Measurements from ENCODE around the gene KRTAP21-3. TPM values are rescaled to one million over a fixed set of nuclear protein-coding genes. Genes with fewer than 3 reads are reported as not detected.

The KRTAP21-3 gene
- total RNA-seq, 2 donors from 2014 or later = not detected

DNA sequence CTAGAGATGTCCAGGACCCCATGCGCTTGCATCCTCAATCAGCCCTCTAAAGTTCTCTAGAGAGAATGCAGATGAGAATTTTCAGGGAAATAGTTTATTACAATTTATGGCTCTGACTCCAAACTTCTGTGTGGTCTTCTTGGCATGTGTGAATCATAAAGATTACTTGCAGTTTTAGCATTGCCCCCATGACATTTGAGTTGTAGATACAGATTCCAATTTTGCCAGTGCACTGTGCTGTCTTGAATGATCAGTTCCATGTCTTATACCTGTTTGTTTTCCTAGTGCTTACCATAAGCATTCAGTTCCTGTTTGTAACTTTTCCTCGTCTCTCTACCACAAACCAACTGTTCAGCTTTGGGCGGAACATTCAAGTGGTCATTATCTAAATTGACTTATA is 4.8 kb downstream of the KRTAP21-3 start:
- H3K27ac ChIP-seq = no peak overlapping the region
- no peaks in the 10 kb centered on the region for H3K36me3 ChIP-seq
- no peaks in the 10 kb centered on the region for H3K9me3 ChIP-seq
- no peak for DNase-seq
- H3K4me3 ChIP-seq = no peak overlapping the region
- H3K9ac ChIP-seq (ENCODE audit: low read depth in 2 of 2, low read length in 2 of 2) = no peak overlapping the region
- no peaks in the 10 kb centered on the region for H3K4me1 ChIP-seq
- intact Hi-C loops (cut with DNase I) = no loop called here
- no peaks in the 10 kb centered on the region for H3K27me3 ChIP-seq
- TF ChIP-seq, protein P1, sequence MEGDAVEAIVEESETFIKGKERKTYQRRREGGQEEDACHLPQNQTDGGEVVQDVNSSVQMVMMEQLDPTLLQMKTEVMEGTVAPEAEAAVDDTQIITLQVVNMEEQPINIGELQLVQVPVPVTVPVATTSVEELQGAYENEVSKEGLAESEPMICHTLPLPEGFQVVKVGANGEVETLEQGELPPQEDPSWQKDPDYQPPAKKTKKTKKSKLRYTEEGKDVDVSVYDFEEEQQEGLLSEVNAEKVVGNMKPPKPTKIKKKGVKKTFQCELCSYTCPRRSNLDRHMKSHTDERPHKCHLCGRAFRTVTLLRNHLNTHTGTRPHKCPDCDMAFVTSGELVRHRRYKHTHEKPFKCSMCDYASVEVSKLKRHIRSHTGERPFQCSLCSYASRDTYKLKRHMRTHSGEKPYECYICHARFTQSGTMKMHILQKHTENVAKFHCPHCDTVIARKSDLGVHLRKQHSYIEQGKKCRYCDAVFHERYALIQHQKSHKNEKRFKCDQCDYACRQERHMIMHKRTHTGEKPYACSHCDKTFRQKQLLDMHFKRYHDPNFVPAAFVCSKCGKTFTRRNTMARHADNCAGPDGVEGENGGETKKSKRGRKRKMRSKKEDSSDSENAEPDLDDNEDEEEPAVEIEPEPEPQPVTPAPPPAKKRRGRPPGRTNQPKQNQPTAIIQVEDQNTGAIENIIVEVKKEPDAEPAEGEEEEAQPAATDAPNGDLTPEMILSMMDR (IDR thresholded peaks at IDR 0.05) = no peak

DNA sequence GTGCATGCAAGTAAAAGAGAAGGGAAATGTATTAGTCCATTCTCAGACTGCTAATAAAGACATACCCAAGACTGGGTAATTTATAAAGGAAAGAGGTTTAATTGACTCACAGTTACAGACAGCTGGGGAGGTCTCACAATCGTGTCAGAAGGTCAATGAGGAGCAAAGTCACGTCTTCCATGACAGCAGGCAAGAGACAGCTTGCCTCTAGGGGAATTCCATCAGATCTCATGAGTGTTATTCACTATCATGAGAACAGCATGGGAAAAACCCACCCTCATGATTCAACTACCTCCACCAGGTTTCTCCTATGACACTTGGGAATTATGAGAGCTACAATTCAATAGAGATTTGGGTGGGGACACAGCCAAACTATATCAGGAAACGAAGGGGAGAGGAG is 8.1 kb downstream of the KRTAP21-3 start:
- no peak for DNase-seq
- Histone ChIP-seq H3K27ac (no peak overlapping the region), H3K36me3 (no peaks in the 10 kb centered on the region), H3K27me3 (no peaks in the 10 kb centered on the region), H3K9me3 (no peaks in the 10 kb centered on the region), H3K4me3 (no peak overlapping the region), H3K9ac (ENCODE audit: low read depth in 2 of 2, low read length in 2 of 2) (no peak overlapping the region), H3K4me1 (no peaks in the 10 kb centered on the region)
- intact Hi-C loops (cut with DNase I) = no loop called here
- TF ChIP-seq, protein P1 (IDR thresholded peaks at IDR 0.05) = no peak

DNA sequence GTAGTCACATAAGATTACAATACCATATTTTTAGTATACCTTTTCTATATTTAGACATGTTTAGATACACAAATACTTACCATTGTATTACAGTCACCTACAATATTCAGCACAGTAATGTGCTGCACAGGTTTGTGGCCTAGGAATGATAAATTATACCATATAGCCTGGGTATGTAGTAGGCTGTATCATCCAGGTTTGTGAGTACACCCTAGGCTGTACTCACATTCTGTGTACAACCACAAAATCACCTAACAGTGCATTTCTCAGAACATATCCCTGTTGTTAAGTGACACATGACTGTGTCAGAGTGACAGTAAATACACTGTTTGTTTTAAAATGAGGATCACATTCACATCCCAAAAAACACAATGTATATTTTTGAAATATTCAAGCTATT is 11.2 kb downstream of the KRTAP21-3 start:
- no peaks in the 10 kb centered on the region for H3K36me3 ChIP-seq
- TF ChIP-seq, protein P1 (IDR thresholded peaks at IDR 0.05) = no peak
- H3K27ac ChIP-seq = no peak overlapping the region
- H3K9me3 ChIP-seq = no peaks in the 10 kb centered on the region
- no peaks in the 10 kb centered on the region for H3K27me3 ChIP-seq
- intact Hi-C loops (cut with DNase I) = no loop called here
- DNase-seq = no peak
- H3K9ac ChIP-seq (ENCODE audit: low read depth in 2 of 2, low read length in 2 of 2) = no peak overlapping the region
- no peak overlapping the region for H3K4me3 ChIP-seq
- H3K4me1 ChIP-seq = no peaks in the 10 kb centered on the region

DNA sequence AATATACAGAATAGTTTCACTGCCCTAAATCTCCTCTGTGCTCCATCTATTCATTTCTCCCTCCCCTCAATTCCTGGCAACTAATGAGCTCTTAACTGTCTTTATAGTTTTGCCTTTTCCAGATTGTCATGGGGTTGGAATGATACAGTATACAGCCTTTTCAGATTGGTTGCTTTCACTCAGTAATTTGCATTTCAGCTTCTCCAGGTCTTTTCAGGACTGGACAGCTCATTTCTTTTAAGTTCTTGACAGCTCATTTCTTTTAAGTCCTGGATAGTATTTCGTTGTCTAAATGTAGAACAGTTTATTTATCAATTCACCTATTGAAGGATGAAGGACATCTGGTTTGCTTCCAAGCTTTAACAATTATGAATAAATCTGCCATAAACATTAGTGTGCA is 22.6 kb downstream of the KRTAP21-3 start:
- Histone ChIP-seq H3K4me3 (no peak overlapping the region), H3K27ac (no peak overlapping the region), H3K9me3 (no peaks in the 10 kb centered on the region), H3K27me3 (no peaks in the 10 kb centered on the region), H3K9ac (ENCODE audit: low read depth in 2 of 2, low read length in 2 of 2) (no peak overlapping the region), H3K4me1 (no peaks in the 10 kb centered on the region), H3K36me3 (no peaks in the 10 kb centered on the region)
- no peak for DNase-seq
- intact Hi-C loops (cut with DNase I) = no loop called here
- TF ChIP-seq, protein P1 (IDR thresholded peaks at IDR 0.05) = no peak

DNA sequence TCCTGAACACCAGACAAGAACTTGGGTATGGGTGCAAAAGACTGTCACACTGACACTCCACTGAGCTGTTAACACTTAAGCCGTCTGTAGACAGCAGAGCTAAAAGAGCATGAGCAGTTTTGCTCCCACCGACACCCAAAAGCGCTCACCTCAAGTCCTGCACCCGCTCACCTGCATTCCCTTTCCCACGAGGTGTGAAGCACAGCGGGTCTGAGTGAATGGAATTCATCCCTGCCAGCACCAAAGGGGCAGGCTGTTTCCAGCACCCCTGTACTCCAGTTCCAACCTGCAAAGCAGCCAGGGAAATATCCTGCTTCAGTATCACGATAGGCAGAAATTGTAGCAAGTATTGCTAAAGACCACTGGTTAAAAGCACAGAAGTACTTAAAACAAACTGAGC is 28.8 kb downstream of the KRTAP21-3 start:
- Histone ChIP-seq H3K27ac (no peak overlapping the region), H3K36me3 (no peaks in the 10 kb centered on the region), H3K4me1 (no peaks in the 10 kb centered on the region), H3K27me3 (no peaks in the 10 kb centered on the region), H3K9ac (ENCODE audit: low read depth in 2 of 2, low read length in 2 of 2) (no peak overlapping the region), H3K9me3 (no peaks in the 10 kb centered on the region), H3K4me3 (no peak overlapping the region)
- no peak for DNase-seq
- intact Hi-C loops (cut with DNase I) = no loop called here
- TF ChIP-seq, protein P1 (IDR thresholded peaks at IDR 0.05) = no peak

DNA sequence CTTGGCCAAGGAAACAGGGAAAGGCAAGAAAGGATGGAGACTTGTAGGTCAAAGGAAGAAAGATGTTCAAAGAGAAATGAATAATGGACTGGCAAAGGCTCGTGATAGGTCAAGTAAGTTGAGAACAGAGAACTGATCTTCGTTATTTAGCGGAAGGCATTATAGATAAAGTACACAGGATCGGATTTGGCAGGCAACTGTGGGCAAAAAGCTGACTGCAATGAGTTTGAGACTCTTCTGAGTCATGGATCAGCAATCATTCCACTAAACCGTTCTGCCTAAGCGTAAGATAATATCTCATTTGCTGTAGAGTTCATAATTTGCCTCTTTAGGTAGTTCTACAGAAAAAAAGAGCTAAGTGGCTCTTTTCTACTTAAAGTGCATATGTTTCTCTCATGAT is 34.1 kb downstream of the KRTAP21-3 start:
- H3K27ac ChIP-seq = no peak overlapping the region
- intact Hi-C loops (cut with DNase I) = no loop called here

More for the DNA sequence above, 34.1 kb downstream of the KRTAP21-3 start:
- no peak overlapping the region for H3K9ac ChIP-seq (ENCODE audit: low read depth in 2 of 2, low read length in 2 of 2)
- no peak for DNase-seq
- H3K4me3 ChIP-seq = no peak overlapping the region
- no peaks in the 10 kb centered on the region for H3K27me3 ChIP-seq
- no peaks in the 10 kb centered on the region for H3K9me3 ChIP-seq
- H3K4me1 ChIP-seq = no peaks in the 10 kb centered on the region
- no peaks in the 10 kb centered on the region for H3K36me3 ChIP-seq
- TF ChIP-seq, protein P1 (IDR thresholded peaks at IDR 0.05) = no peak
